IPS-18c (cell line): ENCODE measurements around the gene POLR2L.
A peak's percentile ranks its signal among the peaks of the same experiment; 100 is the strongest.

Experiments
- H3K4me3 ChIP-seq: 2 replicates; pipeline ENCODE4 v1.7.0; 2013; ENCODE audit warnings: low read depth, mild to moderate bottlenecking, low read length, moderate library complexity; ENCODE audit not compliant: insufficient read depth
- H3K9me3 ChIP-seq: one replicate; pipeline ENCODE4 v1.6.1; 2013; ENCODE audit warnings: mild to moderate bottlenecking, low read length, moderate library complexity; ENCODE audit not compliant: control insufficient read depth, insufficient read depth

Gene POLR2L

GRCh38 chr11:797296-798092, 44.8 kb downstream of the POLR2L start:
- H3K9me3 ChIP-seq: no peaks in the 10 kb centered on the region
- H3K4me3 ChIP-seq: peak overlapping the region; percentile 86

- Histone ChIP-seq H3K4me3 (peak overlapping the region; percentile 86), H3K9me3 (no peaks in the 10 kb centered on the region)
These were observed 45.6 kb downstream of the POLR2L start for GRCh38 chr11:796565-797295.

GRCh38 chr11:795634-796564, 46.4 kb downstream of the POLR2L start:
- Histone ChIP-seq H3K4me3 (peak overlapping the region; percentile 86; the same call in 1 of the 2 replicates), H3K9me3 (no peaks in the 10 kb centered on the region)

- no peak overlapping the region for H3K4me3 ChIP-seq
- H3K9me3 ChIP-seq: no peaks in the 10 kb centered on the region
These were observed 47.3 kb downstream of the POLR2L start for GRCh38 chr11:794766-795633.

GRCh38 chr11:794013-794765, 48.1 kb downstream of the POLR2L start:
- no peak overlapping the region for H3K4me3 ChIP-seq
- no peaks in the 10 kb centered on the region for H3K9me3 ChIP-seq

- H3K9me3 ChIP-seq: no peaks in the 10 kb centered on the region
- no peak overlapping the region for H3K4me3 ChIP-seq
These were observed 48.8 kb downstream of the POLR2L start for GRCh38 chr11:793556-793955.

GRCh38 chr11:792873-793272, 49.5 kb downstream of the POLR2L start:
- Histone ChIP-seq H3K9me3 (no peaks in the 10 kb centered on the region), H3K4me3 (no peak overlapping the region)

- Histone ChIP-seq H3K9me3 (no peaks in the 10 kb centered on the region), H3K4me3 (no peak overlapping the region)
These were observed 49.9 kb downstream of the POLR2L start for GRCh38 chr11:792535-792821.

GRCh38 chr11:791658-792534, 50.4 kb downstream of the POLR2L start:
- Histone ChIP-seq H3K4me3 (no peak overlapping the region), H3K9me3 (no peaks in the 10 kb centered on the region)

- H3K4me3 ChIP-seq: peak overlapping the region; percentile 28; the same call in 1 of the 2 replicates
These were observed 51.4 kb downstream of the POLR2L start for GRCh38 chr11:790721-791564.

GRCh38 chr11:789943-790342, 52.4 kb downstream of the POLR2L start, which contains the start of gene CEND1:
Gene CEND1, minus strand, starts transcription at chr11:790090. Its CDS starts 1,514 bp downstream, at chr11:788576.
- Histone ChIP-seq H3K9me3 (no peaks in the 10 kb centered on the region), H3K4me3 (peak within 1 kb of the TSS; percentile 28; the same call in 1 of the 2 replicates)

More at GRCh38 chr11:790721-791564, 51.4 kb downstream of the POLR2L start:
- H3K9me3 ChIP-seq: no peaks in the 10 kb centered on the region
